Osteoblast (primary cell): Measurements from ENCODE around the gene CAMTA1. TPM values are rescaled to one million over a fixed set of nuclear protein-coding genes. Genes with fewer than 3 reads are reported as not detected.
"Not testable (repeated sequence)": the region's sequence is repeated elsewhere in the genome, so short reads cannot be mapped to it uniquely, and the experiment has no call there.

ENCODE experiments used
- DNase-seq: peaks from one replicate; pipeline ENCODE4 v3.0.0; 2011; ENCODE audit warnings: low spot score, mixed read lengths; ENCODE audit not compliant: insufficient read length; ENCODE audit errors: missing footprints
- H2AFZ ChIP-seq: 2 replicates; pipeline ENCODE4 v1.6.0; 2011; ENCODE audit warnings: mild to moderate bottlenecking, low read length
- H3K27ac ChIP-seq: 2 replicates; pipeline ENCODE4 v1.5.1; 2011; ENCODE audit warnings: mild to moderate bottlenecking, low read depth, low read length, moderate library complexity
- H3K27me3 ChIP-seq: 2 replicates; pipeline ENCODE4 v1.6.0; 2012; ENCODE audit warnings: mild to moderate bottlenecking, control low read depth, inconsistent platforms, low read length, moderate library complexity; ENCODE audit not compliant: insufficient read depth
- H3K36me3 ChIP-seq: 2 replicates; pipeline ENCODE4 v1.5.1; 2011; ENCODE audit warnings: mild to moderate bottlenecking, low read length, control low read depth, moderate library complexity; ENCODE audit not compliant: insufficient read depth
- H3K4me1 ChIP-seq: 2 replicates; pipeline ENCODE4 v1.5.1; 2011; ENCODE audit warnings: mild to moderate bottlenecking, low read length, control low read depth, moderate library complexity; ENCODE audit not compliant: insufficient read depth
- H3K4me2 ChIP-seq: 2 replicates; pipeline ENCODE4 v1.6.0; 2011; ENCODE audit warnings: mild to moderate bottlenecking, low read length; ENCODE audit not compliant: insufficient read depth
- H3K4me3 ChIP-seq: fragments of 200-600 bp; sonication (generic); 3 replicates; pipeline ENCODE4 v1.5.1; 2012; ENCODE audit warnings: mild to moderate bottlenecking, low read length, inconsistent platforms; ENCODE audit not compliant: insufficient read depth
- H3K79me2 ChIP-seq: 2 replicates; pipeline ENCODE4 v1.6.0; 2012; ENCODE audit warnings: mild to moderate bottlenecking, low read length, control low read depth, inconsistent platforms; ENCODE audit not compliant: insufficient read depth
- H3K9me3 ChIP-seq: 2 replicates; pipeline ENCODE4 v1.5.1; 2011; ENCODE audit warnings: low read depth, low read length, control low read depth
- H4K20me1 ChIP-seq: 2 replicates; pipeline ENCODE4 v1.6.0; 2012; ENCODE audit warnings: mild to moderate bottlenecking, low read length, control low read depth; ENCODE audit not compliant: insufficient read depth
- CTCF ChIP-seq: IDR thresholded peaks from 2 replicates; pipeline ENCODE4 v1.5.1; 2011; ENCODE audit warnings: mild to moderate bottlenecking, low read depth, low read length, moderate library complexity; ENCODE audit errors: extremely low read depth
- total RNA-seq: library from RNA; depleted of rRNA; stranded (reverse); fragments of >200 nt; gene quantifications from 2 replicates; pipeline ENCODE4 v1.2.3, GENCODE V29; 2012

CAMTA1 gene
- total RNA-seq, 1 donor, result 47.4 TPM

GRCh38 chr1:7327849-7328248 is 542.6 kb downstream of the CAMTA1 start:
- no peak for TF ChIP-seq CTCF
- H3K4me1 ChIP-seq, result no peaks in the 10 kb centered on the region
- no peak for DNase-seq

GRCh38 chr1:7329868-7330615 is 544.8 kb downstream of the CAMTA1 start:
- no peak for TF ChIP-seq CTCF
- H3K79me2 ChIP-seq, result no peaks in the 10 kb centered on the region
- no peaks in the 10 kb centered on the region for H4K20me1 ChIP-seq

More at GRCh38 chr1:7327849-7328248, 542.6 kb downstream of the CAMTA1 start:
- Histone ChIP-seq H3K36me3 (no peaks in the 10 kb centered on the region), H2AFZ (no peak overlapping the region), H3K4me3 (no peak overlapping the region), H3K79me2 (no peaks in the 10 kb centered on the region), H3K4me2 (no peak overlapping the region), H4K20me1 (no peaks in the 10 kb centered on the region), H3K27me3 (no peaks in the 10 kb centered on the region), H3K9me3 (no peaks in the 10 kb centered on the region), H3K27ac (no peak overlapping the region)

GRCh38 chr1:7330726-7331125 is 545.5 kb downstream of the CAMTA1 start:
- H3K36me3 ChIP-seq, DNase-seq, H2AFZ ChIP-seq: not testable (repeated sequence)

More at GRCh38 chr1:7329868-7330615, 544.8 kb downstream of the CAMTA1 start:
- no peak for DNase-seq
- Histone ChIP-seq H2AFZ (no peak overlapping the region), H3K4me1 (peaks cover 6% of the 10 kb centered on the region), H3K4me3 (no peak overlapping the region), H3K36me3 (no peaks in the 10 kb centered on the region), H3K27me3 (no peaks in the 10 kb centered on the region), H3K27ac (no peak overlapping the region), H3K4me2 (no peak overlapping the region), H3K9me3 (no peaks in the 10 kb centered on the region)

GRCh38 chr1:7331926-7332535 is 546.8 kb downstream of the CAMTA1 start:
- Histone ChIP-seq H3K4me1 (peaks cover 6% of the 10 kb centered on the region), H3K36me3 (no peaks in the 10 kb centered on the region), H2AFZ (no peak overlapping the region), H3K4me2 (no peak overlapping the region), H4K20me1 (no peaks in the 10 kb centered on the region), H3K79me2 (no peaks in the 10 kb centered on the region), H3K27me3 (no peaks in the 10 kb centered on the region), H3K9me3 (no peaks in the 10 kb centered on the region), H3K4me3 (no peak overlapping the region), H3K27ac (no peak overlapping the region)
- DNase-seq, result no peak
- no peak for TF ChIP-seq CTCF

More at GRCh38 chr1:7330726-7331125, 545.5 kb downstream of the CAMTA1 start:
- not testable (repeated sequence) for H3K4me3 ChIP-seq, H3K4me2 ChIP-seq, H3K4me1 ChIP-seq, H3K27ac ChIP-seq, H3K9me3 ChIP-seq, H3K27me3 ChIP-seq, H3K79me2 ChIP-seq, H4K20me1 ChIP-seq
